HG03521 (cell line): ENCODE data around the gene GLT1D1.

ENCODE experiments used
- ATAC-seq: cut with Tn5 transposase; IDR thresholded peaks from one replicate; pipeline ENCODE4 v1.9.1; 2021; ENCODE audit warnings: mild to moderate bottlenecking, moderate library complexity; ENCODE audit not compliant: unreplicated experiment

Gene GLT1D1

DNA sequence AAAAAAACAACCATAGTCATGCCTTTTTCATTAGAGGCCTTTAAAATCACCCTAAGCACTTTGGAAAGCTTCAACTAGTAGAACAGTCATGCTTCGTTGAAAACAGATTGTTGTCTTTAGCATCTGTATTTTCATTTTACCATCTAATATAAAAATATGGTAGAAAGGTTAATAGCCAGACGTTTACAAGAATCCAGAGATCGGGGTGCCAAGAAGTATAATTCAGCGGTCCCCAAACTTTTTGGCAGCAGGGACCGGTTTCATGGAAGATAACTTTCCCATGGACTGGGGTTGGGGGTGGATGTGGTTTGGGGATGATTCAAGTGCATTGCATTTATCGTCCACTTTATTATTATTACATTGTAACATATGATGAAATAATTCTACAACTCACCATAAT lies 138.4 kb downstream of the GLT1D1 start:
- no peak for ATAC-seq

GRCh38 chr12:128992116-128992515 lies 138.8 kb downstream of the GLT1D1 start:
- no peak for ATAC-seq

GRCh38 chr12:128992550-128992949 lies 139.3 kb downstream of the GLT1D1 start:
- ATAC-seq = no peak

- no peak for ATAC-seq
Observed at GRCh38 chr12:128994856-128995255, 141.6 kb downstream of the GLT1D1 start.

DNA sequence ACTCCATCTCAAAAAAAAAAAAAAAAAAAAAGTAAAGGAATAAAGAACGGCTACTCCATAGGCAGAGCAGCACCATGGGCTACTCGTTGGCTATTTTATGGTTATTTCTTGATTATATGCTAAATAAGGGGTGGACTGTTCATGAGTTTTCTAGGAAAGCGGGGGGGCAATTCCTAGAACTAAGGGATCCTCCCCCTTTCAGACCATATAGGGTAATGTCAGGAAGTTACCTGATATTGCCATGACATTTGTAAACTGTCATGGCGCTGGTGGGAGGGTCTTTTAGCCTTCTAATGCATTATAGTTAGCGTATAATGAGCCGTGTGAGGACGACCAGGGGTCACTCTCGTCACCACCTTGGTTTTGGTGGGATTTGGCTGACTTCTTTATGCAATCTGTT lies 142.3 kb downstream of the GLT1D1 start:
- ATAC-seq = no peak

- no peak for ATAC-seq
Observed at GRCh38 chr12:129001826-129002225, 148.5 kb downstream of the GLT1D1 start.

DNA sequence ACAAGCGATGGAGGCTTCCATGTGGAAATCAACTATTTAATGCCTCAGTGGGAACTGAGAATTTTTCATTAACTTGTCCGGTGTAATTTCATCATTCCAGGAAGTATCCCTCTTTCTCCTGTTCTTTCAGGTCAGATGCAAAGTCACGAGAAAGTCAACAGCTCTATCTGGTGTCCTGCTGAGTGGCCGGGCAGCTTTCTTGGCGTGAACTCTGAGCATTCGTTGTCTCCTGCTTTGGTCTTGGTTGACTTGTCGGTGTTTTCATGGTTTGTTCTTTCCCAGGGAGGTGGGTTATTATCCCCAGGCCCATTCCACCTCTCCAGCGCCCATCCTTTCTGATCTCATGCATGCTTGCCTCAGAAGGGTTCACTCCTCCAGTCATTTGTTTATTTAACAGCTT lies 149.1 kb downstream of the GLT1D1 start:
- no peak for ATAC-seq

DNA sequence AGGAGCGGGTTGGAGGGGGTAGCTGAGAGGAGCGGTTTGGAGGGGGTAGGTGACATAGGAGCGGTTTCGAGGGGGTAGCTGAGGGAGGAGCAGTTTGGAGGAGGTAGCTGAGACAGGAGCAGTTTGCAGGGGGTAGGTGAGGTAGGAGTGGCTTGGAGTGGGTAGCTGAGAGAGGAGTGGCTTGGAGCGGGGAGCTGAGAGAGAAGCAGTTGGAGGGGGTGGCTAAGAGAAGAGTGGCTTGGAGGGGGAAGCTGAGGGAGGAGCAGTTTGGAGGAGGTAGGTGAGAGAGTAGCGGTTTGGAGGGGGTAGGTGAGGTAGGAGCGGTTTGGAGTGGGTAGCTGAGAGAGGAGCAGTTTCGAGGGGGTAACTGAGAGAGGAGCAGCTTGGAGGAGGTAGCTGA lies 152.1 kb downstream of the GLT1D1 start:
- no peak for ATAC-seq

DNA sequence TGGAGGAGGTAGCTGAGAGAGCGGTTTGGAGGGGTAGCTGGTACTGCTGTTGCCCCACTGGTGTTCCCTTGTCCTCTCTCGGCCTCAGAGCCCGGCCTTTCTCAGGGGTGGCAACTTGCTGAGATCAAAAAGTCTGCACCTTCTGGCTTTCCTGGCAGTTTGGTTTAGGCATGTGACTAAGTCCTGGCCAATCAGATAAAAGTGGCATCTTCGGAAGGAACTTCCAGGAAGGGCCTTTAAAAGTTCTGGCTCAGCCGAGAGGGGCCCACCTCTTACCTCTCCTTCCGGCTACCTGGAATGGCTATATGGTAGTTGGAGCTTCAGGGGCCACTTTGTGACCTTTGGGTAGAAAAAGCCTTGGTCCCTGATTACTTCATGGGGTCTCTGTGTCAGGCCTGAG lies 152.6 kb downstream of the GLT1D1 start:
- no peak for ATAC-seq

DNA sequence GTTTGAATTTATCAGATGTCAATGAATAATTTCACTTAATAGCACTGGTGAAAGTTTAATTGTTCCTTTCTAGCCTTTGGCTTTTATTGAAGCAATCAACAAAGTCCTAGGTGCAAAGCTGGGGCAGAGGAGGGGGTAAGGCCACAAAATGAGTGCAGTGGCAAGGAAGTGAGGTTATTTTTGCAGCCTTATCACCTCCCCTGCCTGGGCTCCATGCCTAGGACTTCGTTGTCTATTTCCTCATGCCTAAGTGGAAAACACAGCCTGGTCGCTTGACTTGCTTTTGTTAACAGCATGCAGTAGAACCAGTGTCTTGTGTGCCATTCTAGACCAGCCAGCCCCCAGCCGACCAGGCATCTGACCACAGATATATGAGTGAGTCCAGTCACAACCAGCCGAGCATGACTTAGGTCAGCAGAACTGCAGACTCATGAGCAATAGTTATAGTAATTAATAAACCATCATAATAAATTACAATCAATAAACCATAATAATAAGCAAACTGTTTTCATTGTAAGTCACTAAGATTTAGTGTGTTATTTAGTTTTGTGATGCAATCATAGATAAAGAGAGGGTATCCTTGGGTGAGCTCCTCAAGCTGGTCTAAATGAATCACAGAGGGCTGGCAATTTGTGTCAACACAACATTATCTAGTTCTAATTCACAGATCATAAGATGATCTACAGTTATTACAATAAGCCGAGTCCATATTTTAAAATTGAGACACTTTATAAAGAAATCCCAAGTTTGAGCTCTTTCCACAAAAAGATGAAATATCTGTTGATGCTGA lies 156.8 kb downstream of the GLT1D1 start:
- ATAC-seq = no peak

DNA sequence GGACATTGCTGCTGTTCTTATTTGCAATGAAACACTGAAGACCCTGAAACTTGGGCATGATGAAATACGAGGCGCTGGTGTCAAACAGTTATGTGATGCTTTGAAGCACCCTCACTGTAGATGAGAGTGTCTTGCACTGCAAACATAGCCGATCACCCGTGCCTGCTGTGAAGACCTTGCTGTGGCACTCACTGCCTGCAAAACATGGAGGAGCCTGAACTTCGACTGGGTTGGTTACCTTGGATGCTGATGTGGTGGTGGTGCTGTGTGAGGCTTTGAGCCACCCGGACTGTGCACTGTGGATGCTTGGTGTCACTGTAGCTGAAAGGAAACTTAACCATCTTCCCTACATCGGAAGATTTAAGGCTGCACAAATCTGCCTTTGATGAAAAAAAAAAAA lies 162.9 kb downstream of the GLT1D1 start:
- no peak for ATAC-seq

GRCh38 chr12:129025055-129025454 lies 171.8 kb downstream of the GLT1D1 start:
- ATAC-seq = no peak

GRCh38 chr12:129028844-129029243 lies 175.6 kb downstream of the GLT1D1 start:
- ATAC-seq = no peak
